ENCODE results near the gene EXT2.

GRCh38 chr11:44108260-44108659, 12.8 kb downstream of the EXT2 start:
- TF ChIP-seq, protein P1, sequence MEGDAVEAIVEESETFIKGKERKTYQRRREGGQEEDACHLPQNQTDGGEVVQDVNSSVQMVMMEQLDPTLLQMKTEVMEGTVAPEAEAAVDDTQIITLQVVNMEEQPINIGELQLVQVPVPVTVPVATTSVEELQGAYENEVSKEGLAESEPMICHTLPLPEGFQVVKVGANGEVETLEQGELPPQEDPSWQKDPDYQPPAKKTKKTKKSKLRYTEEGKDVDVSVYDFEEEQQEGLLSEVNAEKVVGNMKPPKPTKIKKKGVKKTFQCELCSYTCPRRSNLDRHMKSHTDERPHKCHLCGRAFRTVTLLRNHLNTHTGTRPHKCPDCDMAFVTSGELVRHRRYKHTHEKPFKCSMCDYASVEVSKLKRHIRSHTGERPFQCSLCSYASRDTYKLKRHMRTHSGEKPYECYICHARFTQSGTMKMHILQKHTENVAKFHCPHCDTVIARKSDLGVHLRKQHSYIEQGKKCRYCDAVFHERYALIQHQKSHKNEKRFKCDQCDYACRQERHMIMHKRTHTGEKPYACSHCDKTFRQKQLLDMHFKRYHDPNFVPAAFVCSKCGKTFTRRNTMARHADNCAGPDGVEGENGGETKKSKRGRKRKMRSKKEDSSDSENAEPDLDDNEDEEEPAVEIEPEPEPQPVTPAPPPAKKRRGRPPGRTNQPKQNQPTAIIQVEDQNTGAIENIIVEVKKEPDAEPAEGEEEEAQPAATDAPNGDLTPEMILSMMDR (conservative IDR thresholded peaks at IDR 0.05; ENCODE audit: low read length), result no peak
- no peak for TF ChIP-seq EZH2phosphoT487 (IDR thresholded peaks at IDR 0.05; ENCODE audit: borderline replicate concordance)

Measured in Loucy (cell line).